Lower leg skin (tissue), 4 donors: ENCODE measurements around the gene GNG2. TPM values are rescaled to one million over a fixed set of nuclear protein-coding genes. Genes with fewer than 3 reads are reported as not detected.

ENCODE experiments used
- DNase-seq, 2 donors: peaks; one replicate each; pipeline ENCODE4 v3.0.0-alpha.2; 2019; ENCODE audit warnings: low spot score in 2 of 2
- H3K4me3 ChIP-seq: fragments of 200-600 bp; sonication (generic); 2 replicates; pipeline ENCODE4 v1.5.1; 2017; ENCODE audit warnings: mild to moderate bottlenecking, low read depth; ENCODE audit not compliant: poor library complexity, severe bottlenecking
- CTCF ChIP-seq, 3 donors: fragments of 450-650 bp; IDR thresholded peaks; one replicate each; pipeline ENCODE4 v1.5.1; 2016; ENCODE audit warnings: antibody characterized with exemption in 3 of 3, mild to moderate bottlenecking in 3 of 3, moderate library complexity in 2 of 3
- POLR2A ChIP-seq, 2 donors: fragments of 450-650 bp; IDR thresholded peaks; one replicate each; pipeline ENCODE4 v1.6.1; 2016 to 2017; ENCODE audit warnings: antibody characterized with exemption in 2 of 2, mild to moderate bottlenecking in 1 of 2, moderate library complexity in 1 of 2
- WGBS, 2 donors: methylation state at CpG; one replicate each; pipeline ENCODE4 v1.1.5; 2018; 5-methylcytosine and 5-hydroxymethylcytosine counted together
- intact Hi-C: fragments of 100-400 bp; cut with DNase I; formaldehyde crosslinking; loops from one replicate; pipeline ENCODE4 v1.15.0; 2023; ENCODE audit warnings: low total_unique reads
- total RNA-seq, 4 donors: library from RNA; depleted of rRNA; stranded (reverse); fragments of >200 nt; gene quantifications; one replicate each; pipeline ENCODE4 v1.1.0, GENCODE V29; 2016

GNG2 gene
- total RNA-seq, 4 donors from 2014 or later = 4.0 to 6.6 (median 5.0) TPM

GRCh38 chr14:52000696-52001095, 140.3 kb downstream of the GNG2 start:
- DNase-seq = no peak
- H3K4me3 ChIP-seq = no peak overlapping the region
- intact Hi-C loops = no loop called here
- TF ChIP-seq CTCF (IDR thresholded peaks at IDR 0.05) (no peak), POLR2A (IDR thresholded peaks at IDR 0.05) (no peak)
- 79 to 84% methylated on average over 3 of the region's 3 CpGs for WGBS, 2 donors

GRCh38 chr14:52002542-52002941, 142.1 kb downstream of the GNG2 start:
- H3K4me3 ChIP-seq = no peak overlapping the region
- intact Hi-C loops = no loop called here
- no peak for TF ChIP-seq POLR2A (IDR thresholded peaks at IDR 0.05)
- 86% methylated on average over 4 of the region's 4 CpGs for WGBS, 2 donors
- no peak for DNase-seq

GRCh38 chr14:52003324-52003723, 142.9 kb downstream of the GNG2 start:
- no peak overlapping the region for H3K4me3 ChIP-seq
- WGBS, 2 donors = 54 to 66% methylated on average over 3 of the region's 3 CpGs
- intact Hi-C loops = no loop called here
- DNase-seq = no peak
- TF ChIP-seq CTCF (IDR thresholded peaks at IDR 0.05) = no peak
- TF ChIP-seq POLR2A (IDR thresholded peaks at IDR 0.05) = no peak

- intact Hi-C loops = no loop called here
- H3K4me3 ChIP-seq = no peak overlapping the region
- WGBS, 2 donors = 69 to 87% methylated on average over 2 of the region's 2 CpGs
- TF ChIP-seq CTCF (IDR thresholded peaks at IDR 0.05) = no peak
- no peak for TF ChIP-seq POLR2A (IDR thresholded peaks at IDR 0.05)
- no peak for DNase-seq
Measured at GRCh38 chr14:52005625-52006024, 145.2 kb downstream of the GNG2 start.

GRCh38 chr14:52006361-52006760, 145.9 kb downstream of the GNG2 start:
- intact Hi-C loops = no loop called here
- no peak for DNase-seq
- no peak overlapping the region for H3K4me3 ChIP-seq
- 95 to 97% methylated on average over 3 of the region's 3 CpGs for WGBS, 2 donors
- TF ChIP-seq CTCF (IDR thresholded peaks at IDR 0.05) (no peak), POLR2A (IDR thresholded peaks at IDR 0.05) (no peak)

GRCh38 chr14:52007211-52007610, 146.8 kb downstream of the GNG2 start:
- DNase-seq = no peak
- no peak for TF ChIP-seq POLR2A (IDR thresholded peaks at IDR 0.05)
- TF ChIP-seq CTCF (IDR thresholded peaks at IDR 0.05) = no peak
- no peak overlapping the region for H3K4me3 ChIP-seq
- 44 to 96% methylated on average over 1 of the region's 1 CpG for WGBS, 2 donors
- intact Hi-C loops = no loop called here
